GM21528 (cell line): ENCODE data around the gene CRELD2.

Experiments used
- ATAC-seq: cut with Tn5 transposase; IDR thresholded peaks from one replicate; pipeline ENCODE4 v1.9.1; 2021; ENCODE audit warnings: mild to moderate bottlenecking, moderate library complexity; ENCODE audit not compliant: unreplicated experiment, low FRiP score

CRELD2 gene

GRCh38 chr22:49886346-49887063 lies 31.9 kb upstream of the CRELD2 start:
- ATAC-seq: no peak

- ATAC-seq: no peak
Measured at GRCh38 chr22:49887064-49887451, 31.4 kb upstream of the CRELD2 start.

GRCh38 chr22:49887702-49888101 lies 30.7 kb upstream of the CRELD2 start:
- no peak for ATAC-seq

- no peak for ATAC-seq
Measured at GRCh38 chr22:49889071-49889470, 29.4 kb upstream of the CRELD2 start.

GRCh38 chr22:49892226-49892899 lies 26.1 kb upstream of the CRELD2 start:
- ATAC-seq: no peak

GRCh38 chr22:49893025-49893424 lies 25.4 kb upstream of the CRELD2 start:
- no peak for ATAC-seq

GRCh38 chr22:49894322-49895054 lies 23.9 kb upstream of the CRELD2 start:
- ATAC-seq: no peak

GRCh38 chr22:49896201-49896600 lies 22.2 kb upstream of the CRELD2 start:
- ATAC-seq: no peak

- ATAC-seq: no peak
Measured at GRCh38 chr22:49897015-49897684, 21.3 kb upstream of the CRELD2 start.

GRCh38 chr22:49899530-49899929 lies 18.9 kb upstream of the CRELD2 start:
- ATAC-seq: no peak

- ATAC-seq: no peak
Measured at GRCh38 chr22:49900441-49901230, 17.8 kb upstream of the CRELD2 start.

- no peak for ATAC-seq
Measured at GRCh38 chr22:49901457-49901856, 17.0 kb upstream of the CRELD2 start.

- no peak for ATAC-seq
Measured at GRCh38 chr22:49903322-49904039, 15.0 kb upstream of the CRELD2 start.

- ATAC-seq: no peak
Measured at GRCh38 chr22:49904040-49904369, 14.4 kb upstream of the CRELD2 start.

GRCh38 chr22:49905465-49905864 lies 13.0 kb upstream of the CRELD2 start:
- ATAC-seq: no peak

GRCh38 chr22:49906071-49906798 lies 12.2 kb upstream of the CRELD2 start:
- ATAC-seq: no peak

- no peak for ATAC-seq
Measured at GRCh38 chr22:49906799-49907290, 11.6 kb upstream of the CRELD2 start.

GRCh38 chr22:49907807-49908206 lies 10.6 kb upstream of the CRELD2 start:
- ATAC-seq: no peak
